ENCODE data around the gene S100A7A. TPM values are rescaled to one million over a fixed set of nuclear protein-coding genes. Genes with fewer than 3 reads are reported as not detected.
"Not testable (repeated sequence)": the region's sequence is repeated elsewhere in the genome, so short reads cannot be mapped to it uniquely, and the experiment has no call there.

S100A7A gene
- total RNA-seq, 1 donor from 2014 or later, result not detected

DNA sequence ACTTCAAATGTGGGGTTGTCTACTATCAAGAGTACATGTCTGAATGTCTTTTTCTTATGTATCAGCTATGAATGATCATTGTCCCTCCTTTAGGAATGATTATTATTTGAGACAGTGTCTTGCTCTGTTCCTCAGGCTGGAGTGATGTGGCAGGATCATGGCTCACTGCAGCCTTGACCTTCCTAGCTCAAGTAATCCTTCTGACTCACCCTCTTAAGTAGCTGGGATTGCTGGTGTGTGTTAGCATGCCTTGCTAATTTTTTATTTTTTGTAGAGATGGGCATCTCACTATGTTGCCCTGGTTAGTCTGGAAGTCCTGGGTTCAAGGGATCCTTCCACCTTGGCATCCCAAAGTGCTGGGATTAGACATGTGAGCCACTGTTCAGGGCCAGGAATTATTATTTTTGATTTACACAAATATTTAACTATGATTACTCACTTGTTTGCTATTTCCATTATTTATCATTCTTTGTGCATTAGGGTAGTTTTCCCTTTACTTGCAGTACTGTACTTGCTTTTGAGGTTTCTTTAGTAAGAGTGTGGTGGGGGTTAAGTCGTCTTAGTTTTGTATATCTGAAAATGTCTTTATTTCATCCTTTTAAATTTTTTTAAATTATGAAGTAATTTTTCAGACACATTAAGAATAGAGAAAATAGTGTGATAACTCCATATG lies 31.3 kb downstream of the S100A7A start:
- DNase-seq (ENCODE audit: low spot score in 2 of 2) (no peak), FAIRE-seq (no peak)

DNA sequence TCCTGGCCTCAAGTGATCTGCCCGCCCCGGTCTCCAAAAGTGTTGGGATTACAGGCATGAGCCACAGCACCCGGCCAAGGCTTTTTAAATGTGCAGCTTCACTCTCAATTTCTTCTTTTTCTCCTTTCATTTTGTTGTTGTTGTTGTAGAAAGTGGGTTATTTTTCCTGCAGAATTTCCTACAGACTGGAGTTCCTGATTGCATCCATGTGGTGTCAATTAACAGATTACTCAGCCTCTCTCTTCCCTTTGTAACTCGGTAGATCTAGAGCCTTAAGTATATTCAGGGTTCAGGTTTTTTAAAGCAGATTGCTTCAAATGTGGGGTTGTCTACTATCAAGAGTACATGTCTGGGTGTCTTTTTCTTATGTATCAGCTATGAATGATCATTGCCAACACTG lies 32.5 kb downstream of the S100A7A start:
- not testable (repeated sequence) for DNase-seq (ENCODE audit: low spot score in 2 of 2); FAIRE-seq

GRCh38 chr1:153456396-153456795 lies 40.1 kb downstream of the S100A7A start:
- FAIRE-seq (no peak), DNase-seq (ENCODE audit: low spot score in 2 of 2) (no peak)

DNA sequence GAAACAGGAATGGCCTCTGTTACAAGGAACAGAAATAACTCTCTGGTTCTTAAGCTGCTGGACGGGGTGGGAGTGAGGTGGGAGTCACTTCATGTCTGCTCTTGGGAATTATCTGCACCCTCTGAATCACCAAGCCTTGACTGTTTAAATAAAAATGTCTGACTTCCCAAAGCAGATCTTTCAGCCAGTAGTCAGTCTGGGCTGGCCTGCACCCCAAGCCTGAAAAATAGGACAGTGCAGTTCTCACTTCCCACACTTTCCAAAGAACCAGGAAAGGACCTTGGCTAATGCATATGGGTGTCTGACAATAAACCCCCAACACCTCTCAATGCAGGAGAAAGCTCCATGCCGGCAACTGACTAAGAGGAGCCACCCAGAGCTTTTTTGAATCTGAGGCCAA lies 43.3 kb downstream of the S100A7A start:
- DNase-seq (ENCODE audit: low spot score in 2 of 2) (no peak), FAIRE-seq (no peak)

- DNase-seq (ENCODE audit: low spot score in 2 of 2) (no peak), FAIRE-seq (no peak)
Observed at GRCh38 chr1:153460551-153460950, 44.2 kb downstream of the S100A7A start, which contains the start of gene S100A7. Gene S100A7, minus strand, starts transcription at chr1:153460651. Its CDS starts 1,638 bp downstream, at chr1:153459013.

GRCh38 chr1:153462741-153463140 lies 46.4 kb downstream of the S100A7A start:
- not testable (repeated sequence) for FAIRE-seq; DNase-seq (ENCODE audit: low spot score in 2 of 2)

DNA sequence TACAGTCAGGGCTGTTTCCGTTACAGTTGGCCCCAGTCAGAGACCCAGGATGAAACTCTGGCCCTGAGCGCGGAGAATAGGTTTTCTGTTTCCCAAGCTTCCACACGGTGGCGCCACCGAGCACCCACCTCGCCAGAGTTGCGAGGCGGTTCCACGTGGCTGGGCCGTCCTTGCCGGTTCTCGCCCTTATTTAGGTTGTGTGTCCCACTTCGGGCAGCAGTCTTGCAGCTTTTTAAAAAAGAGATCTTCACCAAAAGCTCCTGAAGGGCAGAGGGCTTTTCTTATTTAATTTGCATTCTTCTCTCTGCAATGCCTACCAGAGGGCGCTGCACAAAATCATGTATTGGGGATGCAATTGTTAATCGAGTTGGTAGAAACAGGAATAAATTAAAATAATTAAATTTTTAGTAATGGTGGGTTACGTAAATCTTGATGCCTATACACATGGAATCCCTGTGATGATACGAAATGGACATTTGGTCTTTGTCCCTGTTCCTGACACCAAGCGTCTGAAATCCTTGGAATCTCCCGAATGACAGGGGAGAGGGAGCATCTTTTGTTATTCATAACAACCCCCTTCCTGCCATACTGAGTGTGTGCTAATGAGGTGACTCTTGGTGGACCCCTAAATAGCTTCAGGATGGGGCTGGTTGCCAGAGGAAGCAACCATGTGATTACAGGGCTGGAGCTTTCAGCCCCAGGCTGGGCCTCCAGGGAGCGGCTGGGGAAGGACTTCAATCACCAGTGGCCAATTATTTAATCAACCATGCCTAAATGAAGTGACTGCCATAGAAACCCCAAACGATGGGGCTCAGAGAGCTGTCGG lies 49.7 kb downstream of the S100A7A start:
- DNase-seq (ENCODE audit: low spot score in 2 of 2) (no peak), FAIRE-seq (no peak)

- DNase-seq (ENCODE audit: low spot score in 2 of 2), result no peak
- FAIRE-seq, result no peak
Observed at GRCh38 chr1:153466908-153467307, 50.6 kb downstream of the S100A7A start.

- no peak for FAIRE-seq
- DNase-seq (ENCODE audit: low spot score in 2 of 2), result no peak
Observed at GRCh38 chr1:153470707-153471106, 54.4 kb downstream of the S100A7A start.

Small RNAs within 50 kb of the gene (small RNA-seq; reads per million reads assigned to genes)
- gene S100A15A, result not detected

Other genes with a start within 250 kb of the S100A7A start
- gene LELP1, start 213.1 kb upstream of the S100A7A start, total RNA-seq, result not detected
- not detected for gene PRR9, start 198.9 kb upstream of the S100A7A start, total RNA-seq
- not detected for gene LORICRIN, start 156.8 kb upstream of the S100A7A start, total RNA-seq
- not detected for gene PGLYRP3, start 103.6 kb upstream of the S100A7A start, total RNA-seq
- gene PGLYRP4, start 67.7 kb upstream of the S100A7A start, total RNA-seq, result not detected
- 28.9 TPM for gene S100A9, start 58.7 kb upstream of the S100A7A start, total RNA-seq
- 6.9 TPM for gene S100A12, start 40.9 kb upstream of the S100A7A start, total RNA-seq
- 7.3 TPM for gene S100A8, start 25.4 kb upstream of the S100A7A start, total RNA-seq
- not detected for gene S100A7, start 44.1 kb downstream of the S100A7A start, total RNA-seq
- 9.8 TPM for gene S100A6, start 119.5 kb downstream of the S100A7A start, total RNA-seq
- not detected for gene S100A5, start 124.4 kb downstream of the S100A7A start, total RNA-seq
- 1.6 TPM for gene S100A4, start 129.3 kb downstream of the S100A7A start, total RNA-seq
- gene S100A3, start 132.7 kb downstream of the S100A7A start, total RNA-seq, result not detected
- gene S100A2, start 149.3 kb downstream of the S100A7A start, total RNA-seq, result not detected
- gene S100A16, start 196.6 kb downstream of the S100A7A start, total RNA-seq, result 13.0 TPM
- gene S100A14, start 199.8 kb downstream of the S100A7A start, total RNA-seq, result not detected
- gene S100A13, start 211.0 kb downstream of the S100A7A start, total RNA-seq, result 7.3 TPM
- gene S100A1, start 211.9 kb downstream of the S100A7A start, total RNA-seq, result 1.2 TPM
- gene CHTOP, start 217.5 kb downstream of the S100A7A start, total RNA-seq, result 55.0 TPM
- 46.1 TPM for gene SNAPIN, start 242.2 kb downstream of the S100A7A start, total RNA-seq